Peyer's patch (tissue), 4 donors: ENCODE results near the gene PRKACB.

ENCODE experiments used
- POLR2A ChIP-seq, 2 donors: fragments of 450-650 bp; IDR thresholded peaks; one replicate each; pipeline ENCODE4 v1.5.1; 2017; ENCODE audit warnings: antibody characterized with exemption in 2 of 2, mild to moderate bottlenecking in 2 of 2, moderate library complexity in 2 of 2
- TF ChIP-seq, protein P1 (sequence below), 6 experiments: fragments of 450-650 bp in 4 of 6; fragments of 200-600 bp in 2 of 6; sonication (generic) in 1 of 6; IDR thresholded peaks; one replicate each; pipeline ENCODE4 v1.5.1; 2017 to 2019; ENCODE audit warnings: antibody characterized with exemption in 6 of 6, mild to moderate bottlenecking in 3 of 6, moderate library complexity in 1 of 6

DNA sequence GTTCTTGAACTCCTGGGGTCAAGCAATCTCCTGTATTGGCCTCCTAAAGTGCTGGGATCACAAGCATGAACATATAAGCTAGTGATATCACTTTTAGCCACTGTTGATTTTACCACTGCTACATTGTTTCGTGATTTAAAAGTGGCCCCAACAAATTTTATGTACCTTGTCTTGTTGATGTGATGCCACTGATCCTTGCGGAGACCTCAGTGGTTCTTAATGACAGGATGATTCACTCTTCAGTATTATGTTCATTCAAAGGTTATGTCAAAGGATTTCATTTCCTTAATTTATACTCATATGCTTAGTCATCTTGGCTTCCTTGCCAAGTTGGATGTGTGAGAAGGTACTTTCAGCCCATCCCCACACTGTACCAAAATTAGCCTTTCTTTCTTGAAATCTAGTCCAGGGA is 12.1 kb downstream of the PRKACB start:
- TF ChIP-seq, protein P1, sequence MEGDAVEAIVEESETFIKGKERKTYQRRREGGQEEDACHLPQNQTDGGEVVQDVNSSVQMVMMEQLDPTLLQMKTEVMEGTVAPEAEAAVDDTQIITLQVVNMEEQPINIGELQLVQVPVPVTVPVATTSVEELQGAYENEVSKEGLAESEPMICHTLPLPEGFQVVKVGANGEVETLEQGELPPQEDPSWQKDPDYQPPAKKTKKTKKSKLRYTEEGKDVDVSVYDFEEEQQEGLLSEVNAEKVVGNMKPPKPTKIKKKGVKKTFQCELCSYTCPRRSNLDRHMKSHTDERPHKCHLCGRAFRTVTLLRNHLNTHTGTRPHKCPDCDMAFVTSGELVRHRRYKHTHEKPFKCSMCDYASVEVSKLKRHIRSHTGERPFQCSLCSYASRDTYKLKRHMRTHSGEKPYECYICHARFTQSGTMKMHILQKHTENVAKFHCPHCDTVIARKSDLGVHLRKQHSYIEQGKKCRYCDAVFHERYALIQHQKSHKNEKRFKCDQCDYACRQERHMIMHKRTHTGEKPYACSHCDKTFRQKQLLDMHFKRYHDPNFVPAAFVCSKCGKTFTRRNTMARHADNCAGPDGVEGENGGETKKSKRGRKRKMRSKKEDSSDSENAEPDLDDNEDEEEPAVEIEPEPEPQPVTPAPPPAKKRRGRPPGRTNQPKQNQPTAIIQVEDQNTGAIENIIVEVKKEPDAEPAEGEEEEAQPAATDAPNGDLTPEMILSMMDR (IDR thresholded peaks at IDR 0.05), result no peak
- TF ChIP-seq POLR2A (IDR thresholded peaks at IDR 0.05), result no peak
